ENCODE measurements around the gene MACROD2. TPM values are rescaled to one million over a fixed set of nuclear protein-coding genes. Genes with fewer than 3 reads are reported as not detected.

The MACROD2 gene
- total and polyA plus RNA-seq, 2 donors (not counting 1 experiment from before 2014, with no cell fraction given) = 5.3 to 6.7 TPM

DNA sequence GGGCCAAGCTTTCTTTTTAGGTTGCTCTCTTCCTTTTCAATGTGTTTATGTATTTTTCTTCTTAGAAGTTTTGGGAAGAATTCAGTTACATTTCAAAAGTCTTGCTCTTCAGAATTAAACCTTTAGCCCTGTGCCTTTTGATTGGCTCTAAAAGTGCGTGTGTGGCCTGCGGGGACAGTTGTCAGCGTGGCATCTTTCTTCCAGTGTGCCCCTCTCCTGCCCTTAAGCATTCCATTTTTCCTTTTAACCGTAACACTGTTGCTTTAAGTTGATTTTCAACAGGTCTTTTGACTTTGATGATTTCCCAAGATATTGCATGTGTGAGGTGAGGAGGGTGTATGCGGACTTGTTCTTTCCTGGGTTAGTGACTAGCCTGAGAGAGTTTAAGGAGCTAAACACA lies 1341.2 kb downstream of the MACROD2 start:
- peaks cover 8% of the 10 kb centered on the region for H3K79me2 ChIP-seq (ENCODE audit: control insufficient read depth, insufficient read depth, low read length)
- no peaks in the 10 kb centered on the region for H3K27me3 ChIP-seq (replicated peaks in 1 of 4; ENCODE audit: control extremely low read depth in 1 of 4, control insufficient read depth in 3 of 4, insufficient read depth in 4 of 4, low read length in 3 of 4)
- TF ChIP-seq EZH2 (IDR thresholded peaks at IDR 0.05; ENCODE audit: borderline replicate concordance, insufficient read depth, low read depth, low read length, poor library complexity, severe bottlenecking) (no peak), CTCF (IDR thresholded peaks at IDR 0.05) (no peak)
- ATAC-seq (ENCODE audit: low read depth) (no peak), DNase-seq (no peak)
- H3K4me3 ChIP-seq (ENCODE audit: control extremely low read depth in 1 of 5, extremely low read depth in 1 of 5, insufficient read depth in 1 of 5, low read depth in 2 of 5, low read length in 4 of 5) = no peak overlapping the region
- ChIA-PET CTCF (no interaction called here), POLR2A (no interaction called here)
- no peak overlapping the region for H3K27ac ChIP-seq (ENCODE audit: low read length in 2 of 2)
- H2AFZ ChIP-seq (ENCODE audit: insufficient read depth, low read depth, low read length, poor library complexity, severe bottlenecking) = no peak overlapping the region
- Mint-ChIP-seq H3K9me3 (ENCODE audit: insufficient read depth) (no peaks in the 10 kb centered on the region), H3K27me3 (no peaks in the 10 kb centered on the region), H3K4me1 (peaks cover 24% of the 10 kb centered on the region), H3K27ac (no peak overlapping the region), H3K4me3 (no peak overlapping the region)
- H3K9me3 ChIP-seq (ENCODE audit: control extremely low read depth in 1 of 3, control insufficient read depth in 2 of 3, insufficient read depth in 1 of 3, low read length in 2 of 3) = no peaks in the 10 kb centered on the region
- 100% methylated on average over 1 of the region's 5 CpGs for WGBS (ENCODE audit: insufficient coverage)
- H4K20me1 ChIP-seq (ENCODE audit: control insufficient read depth, insufficient read depth, low read length, poor library complexity, severe bottlenecking) = no peaks in the 10 kb centered on the region
- no peak overlapping the region for H3K4me2 ChIP-seq (replicated peaks; ENCODE audit: low read depth, low read length, poor library complexity, severe bottlenecking)
- peaks cover 10 to 14% of the 10 kb centered on the region in 2 donors for H3K4me1 ChIP-seq (ENCODE audit: control insufficient read depth in 2 of 2, insufficient read depth in 2 of 2, low read length in 2 of 2)
- intact Hi-C loops (cut with micrococcal nuclease) = no loop called here
- H3K36me3 ChIP-seq (replicated peaks in 1 of 2; ENCODE audit: control extremely low read depth in 1 of 2, control insufficient read depth in 1 of 2, extremely low read depth in 1 of 2, insufficient read depth in 2 of 2, low read length in 1 of 2) = no peaks in the 10 kb centered on the region
- no peak overlapping the region for H3K9ac ChIP-seq (ENCODE audit: low read length)

- H3K9me3 Mint-ChIP-seq (ENCODE audit: insufficient read depth) = no peaks in the 10 kb centered on the region
These were observed 1343.9 kb downstream of the MACROD2 start for GRCh38 chr20:15339264-15339663.

More at GRCh38 chr20:15339264-15339663, 1343.9 kb downstream of the MACROD2 start:
- Histone ChIP-seq H3K27me3 (replicated peaks in 1 of 4; ENCODE audit: control extremely low read depth in 1 of 4, control insufficient read depth in 3 of 4, insufficient read depth in 4 of 4, low read length in 3 of 4) (no peaks in the 10 kb centered on the region), H3K9me3 (ENCODE audit: control extremely low read depth in 1 of 3, control insufficient read depth in 2 of 3, insufficient read depth in 1 of 3, low read length in 2 of 3) (no peaks in the 10 kb centered on the region), H3K4me1 (ENCODE audit: control insufficient read depth in 2 of 2, insufficient read depth in 2 of 2, low read length in 2 of 2) (no peaks in the 10 kb centered on the region), H4K20me1 (ENCODE audit: control insufficient read depth, insufficient read depth, low read length, poor library complexity, severe bottlenecking) (no peaks in the 10 kb centered on the region), H3K9ac (ENCODE audit: low read length) (no peak overlapping the region), H3K4me3 (ENCODE audit: control extremely low read depth in 1 of 5, extremely low read depth in 1 of 5, insufficient read depth in 1 of 5, low read depth in 2 of 5, low read length in 4 of 5) (no peak overlapping the region), H3K36me3 (replicated peaks in 1 of 2; ENCODE audit: control extremely low read depth in 1 of 2, control insufficient read depth in 1 of 2, extremely low read depth in 1 of 2, insufficient read depth in 2 of 2, low read length in 1 of 2) (no peaks in the 10 kb centered on the region), H2AFZ (ENCODE audit: insufficient read depth, low read depth, low read length, poor library complexity, severe bottlenecking) (no peak overlapping the region), H3K79me2 (ENCODE audit: control insufficient read depth, insufficient read depth, low read length) (peaks cover 8% of the 10 kb centered on the region), H3K4me2 (replicated peaks; ENCODE audit: low read depth, low read length, poor library complexity, severe bottlenecking) (no peak overlapping the region), H3K27ac (ENCODE audit: low read length in 2 of 2) (no peak overlapping the region)
- 90% methylated on average over 3 of the region's 3 CpGs for WGBS (ENCODE audit: insufficient coverage)
- Mint-ChIP-seq H3K27ac (no peak overlapping the region), H3K4me1 (peaks cover 9% of the 10 kb centered on the region), H3K4me3 (no peak overlapping the region), H3K27me3 (no peaks in the 10 kb centered on the region)
- DNase-seq (no peak), ATAC-seq (ENCODE audit: low read depth) (no peak)
- ChIA-PET POLR2A (no interaction called here), CTCF (no interaction called here)
- intact Hi-C loops (cut with micrococcal nuclease) = no loop called here
- TF ChIP-seq CTCF (IDR thresholded peaks at IDR 0.05) = no peak
- no peak for TF ChIP-seq EZH2 (IDR thresholded peaks at IDR 0.05; ENCODE audit: borderline replicate concordance, insufficient read depth, low read depth, low read length, poor library complexity, severe bottlenecking)
